ENCODE data around the gene CAMSAP3. TPM values are rescaled to one million over a fixed set of nuclear protein-coding genes. Genes with fewer than 3 reads are reported as not detected.
"Not testable (repeated sequence)": the region's sequence is repeated elsewhere in the genome, so short reads cannot be mapped to it uniquely, and the experiment has no call there.

Gene CAMSAP3
- total RNA-seq, 1 donor from 2014 or later: 28.6 TPM

- TF ChIP-seq CTCF (conservative IDR thresholded peaks at IDR 0.05): no peak
- Mint-ChIP-seq H3K9me3 (no peaks in the 10 kb centered on the region), H3K36me3 (peaks cover 4% of the 10 kb centered on the region), H3K27me3 (no peaks in the 10 kb centered on the region), H3K27ac (no peak overlapping the region), H3K4me1 (ENCODE audit: unreplicated experiment) (no peaks in the 10 kb centered on the region), H3K4me3 (no peak overlapping the region)
- DNase-seq (ENCODE audit: extremely low spot score, unreplicated experiment): no peak
These were observed 30.8 kb upstream of the CAMSAP3 start for GRCh38 chr19:7564866-7565265.

- DNase-seq (ENCODE audit: extremely low spot score, unreplicated experiment): no peak
- H3K27me3 Mint-ChIP-seq: no peaks in the 10 kb centered on the region
- H3K27ac Mint-ChIP-seq: no peak overlapping the region
- no peak for TF ChIP-seq CTCF (conservative IDR thresholded peaks at IDR 0.05)
- H3K4me3 Mint-ChIP-seq: no peak overlapping the region
- H3K4me1 Mint-ChIP-seq (ENCODE audit: unreplicated experiment): no peaks in the 10 kb centered on the region
- H3K36me3 Mint-ChIP-seq: peaks cover 1% of the 10 kb centered on the region
- no peaks in the 10 kb centered on the region for H3K9me3 Mint-ChIP-seq
These were observed 30.3 kb upstream of the CAMSAP3 start for GRCh38 chr19:7565332-7565731.

- no peak for TF ChIP-seq CTCF (conservative IDR thresholded peaks at IDR 0.05)
- Mint-ChIP-seq H3K27me3 (peaks cover 5% of the 10 kb centered on the region), H3K27ac (no peak overlapping the region), H3K9me3 (no peaks in the 10 kb centered on the region), H3K36me3 (no peaks in the 10 kb centered on the region), H3K4me3 (no peak overlapping the region), H3K4me1 (ENCODE audit: unreplicated experiment) (no peaks in the 10 kb centered on the region)
- no peak for DNase-seq (ENCODE audit: extremely low spot score, unreplicated experiment)
These were observed 24.9 kb upstream of the CAMSAP3 start for GRCh38 chr19:7570761-7571160.

GRCh38 chr19:7575434-7576040, 20.1 kb upstream of the CAMSAP3 start:
- H3K27me3 Mint-ChIP-seq: peaks cover 26% of the 10 kb centered on the region

GRCh38 chr19:7577422-7577821, 18.2 kb upstream of the CAMSAP3 start:
- peaks cover 35% of the 10 kb centered on the region for H3K27me3 Mint-ChIP-seq
- not testable (repeated sequence) for H3K27ac Mint-ChIP-seq; DNase-seq (ENCODE audit: extremely low spot score, unreplicated experiment); H3K4me1 Mint-ChIP-seq (ENCODE audit: unreplicated experiment); H3K4me3 Mint-ChIP-seq; H3K36me3 Mint-ChIP-seq; H3K9me3 Mint-ChIP-seq

More at GRCh38 chr19:7575434-7576040, 20.1 kb upstream of the CAMSAP3 start:
- Mint-ChIP-seq H3K9me3 (no peaks in the 10 kb centered on the region), H3K36me3 (no peaks in the 10 kb centered on the region), H3K4me3 (no peak overlapping the region), H3K27ac (no peak overlapping the region), H3K4me1 (ENCODE audit: unreplicated experiment) (no peaks in the 10 kb centered on the region)
- DNase-seq (ENCODE audit: extremely low spot score, unreplicated experiment): no peak
- no peak for TF ChIP-seq CTCF (conservative IDR thresholded peaks at IDR 0.05)

GRCh38 chr19:7578127-7578526, 17.5 kb upstream of the CAMSAP3 start:
- Mint-ChIP-seq H3K4me1 (ENCODE audit: unreplicated experiment) (no peaks in the 10 kb centered on the region), H3K36me3 (no peaks in the 10 kb centered on the region), H3K27me3 (peaks cover 37% of the 10 kb centered on the region), H3K9me3 (no peaks in the 10 kb centered on the region), H3K27ac (no peak overlapping the region), H3K4me3 (no peak overlapping the region)
- DNase-seq (ENCODE audit: extremely low spot score, unreplicated experiment): no peak
- no peak for TF ChIP-seq CTCF (conservative IDR thresholded peaks at IDR 0.05)

Data from type B pancreatic cell (in vitro differentiated cells).